HUES6 (cell line): ENCODE measurements around the gene ZFAND3.

Experiments used
- H3K27ac ChIP-seq: 2 replicates; pipeline ENCODE4 v1.7.0; 2013; ENCODE audit warnings: low read depth, mild to moderate bottlenecking, low read length, inconsistent platforms
- H3K27me3 ChIP-seq: 2 replicates; pipeline ENCODE4 v1.6.1; 2013; ENCODE audit warnings: low read length; ENCODE audit not compliant: control insufficient read depth, insufficient read depth
- H3K36me3 ChIP-seq: 2 replicates; pipeline ENCODE4 v1.6.1; 2013; ENCODE audit warnings: low read length; ENCODE audit not compliant: control insufficient read depth, insufficient read depth
- H3K4me1 ChIP-seq: 2 replicates; pipeline ENCODE4 v1.6.1; 2013; ENCODE audit warnings: low read length; ENCODE audit not compliant: control insufficient read depth, insufficient read depth
- H3K4me3 ChIP-seq: 2 replicates; pipeline ENCODE4 v1.5.1; 2013; ENCODE audit warnings: low read depth, low read length
- H3K9ac ChIP-seq: one replicate; pipeline ENCODE4 v1.6.1; 2013; ENCODE audit warnings: mild to moderate bottlenecking, low read length
- H3K9me3 ChIP-seq: 2 replicates; pipeline ENCODE4 v1.6.1; 2013; ENCODE audit warnings: low read depth, low read length; ENCODE audit not compliant: control insufficient read depth, insufficient read depth

Gene ZFAND3

GRCh38 chr6:38051819-38052434 lies 232.4 kb downstream of the ZFAND3 start:
- no peaks in the 10 kb centered on the region for H3K27me3 ChIP-seq
- peaks cover 3% of the 10 kb centered on the region; the same call in 1 of the 2 replicates for H3K9me3 ChIP-seq
- H3K27ac ChIP-seq: no peak overlapping the region
- H3K36me3 ChIP-seq: no peaks in the 10 kb centered on the region
- H3K4me1 ChIP-seq: peaks cover 31% of the 10 kb centered on the region
- no peak overlapping the region for H3K4me3 ChIP-seq
- no peak overlapping the region for H3K9ac ChIP-seq

GRCh38 chr6:38054527-38055202 lies 235.1 kb downstream of the ZFAND3 start:
- H3K27me3 ChIP-seq: no peaks in the 10 kb centered on the region
- H3K4me1 ChIP-seq: peaks cover 31% of the 10 kb centered on the region
- H3K9ac ChIP-seq: no peak overlapping the region
- no peak overlapping the region for H3K4me3 ChIP-seq
- H3K27ac ChIP-seq: no peak overlapping the region
- H3K9me3 ChIP-seq: peaks cover 3% of the 10 kb centered on the region; the same call in 1 of the 2 replicates
- no peaks in the 10 kb centered on the region for H3K36me3 ChIP-seq

- Histone ChIP-seq H3K4me1 (peaks cover 31% of the 10 kb centered on the region), H3K9ac (no peak overlapping the region), H3K36me3 (no peaks in the 10 kb centered on the region), H3K4me3 (no peak overlapping the region), H3K27ac (no peak overlapping the region), H3K9me3 (peaks cover 2% of the 10 kb centered on the region; the same call in 1 of the 2 replicates), H3K27me3 (no peaks in the 10 kb centered on the region)
Observed at GRCh38 chr6:38055203-38055589, 235.7 kb downstream of the ZFAND3 start.

- Histone ChIP-seq H3K4me1 (peaks cover 30% of the 10 kb centered on the region), H3K36me3 (0 out of 2 replicates have a peak, but pooled peaks cover under 1% of the 10 kb centered on the region), H3K9ac (no peak overlapping the region), H3K27ac (no peak overlapping the region), H3K4me3 (no peak overlapping the region), H3K27me3 (no peaks in the 10 kb centered on the region), H3K9me3 (no peaks in the 10 kb centered on the region)
Observed at GRCh38 chr6:38056361-38056760, 236.8 kb downstream of the ZFAND3 start.

- peaks cover 22% of the 10 kb centered on the region for H3K4me1 ChIP-seq
- H3K9me3 ChIP-seq: no peaks in the 10 kb centered on the region
- peaks cover 17% of the 10 kb centered on the region for H3K36me3 ChIP-seq
- H3K27ac ChIP-seq: no peak overlapping the region
- H3K4me3 ChIP-seq: no peak overlapping the region
- H3K27me3 ChIP-seq: no peaks in the 10 kb centered on the region
- no peak overlapping the region for H3K9ac ChIP-seq
Observed at GRCh38 chr6:38057994-38058393, 238.5 kb downstream of the ZFAND3 start.

GRCh38 chr6:38062066-38062465 lies 242.5 kb downstream of the ZFAND3 start:
- H3K27me3 ChIP-seq: no peaks in the 10 kb centered on the region
- H3K4me3 ChIP-seq: no peak overlapping the region
- no peaks in the 10 kb centered on the region; the same call in 1 of the 2 replicates for H3K4me1 ChIP-seq
- H3K27ac ChIP-seq: no peak overlapping the region
- H3K36me3 ChIP-seq: peaks cover 23% of the 10 kb centered on the region
- no peaks in the 10 kb centered on the region for H3K9me3 ChIP-seq
- H3K9ac ChIP-seq: no peak overlapping the region

- no peaks in the 10 kb centered on the region for H3K4me1 ChIP-seq
- no peak overlapping the region for H3K4me3 ChIP-seq
- no peaks in the 10 kb centered on the region for H3K9me3 ChIP-seq
- peaks cover 23% of the 10 kb centered on the region for H3K36me3 ChIP-seq
- H3K9ac ChIP-seq: no peak overlapping the region
- H3K27me3 ChIP-seq: no peaks in the 10 kb centered on the region
- H3K27ac ChIP-seq: no peak overlapping the region
Observed at GRCh38 chr6:38063973-38064372, 244.4 kb downstream of the ZFAND3 start.

- Histone ChIP-seq H3K27ac (no peak overlapping the region), H3K9me3 (no peaks in the 10 kb centered on the region)
Observed at GRCh38 chr6:38064431-38064830, 244.9 kb downstream of the ZFAND3 start.

GRCh38 chr6:38065734-38066305 lies 246.3 kb downstream of the ZFAND3 start:
- Histone ChIP-seq H3K4me3 (no peak overlapping the region), H3K9ac (no peak overlapping the region), H3K9me3 (no peaks in the 10 kb centered on the region), H3K27ac (no peak overlapping the region), H3K27me3 (no peaks in the 10 kb centered on the region), H3K4me1 (no peaks in the 10 kb centered on the region), H3K36me3 (peaks cover 23% of the 10 kb centered on the region)

More at GRCh38 chr6:38064431-38064830, 244.9 kb downstream of the ZFAND3 start:
- no peaks in the 10 kb centered on the region for H3K27me3 ChIP-seq
- peaks cover 23% of the 10 kb centered on the region for H3K36me3 ChIP-seq
- H3K4me3 ChIP-seq: no peak overlapping the region
- no peak overlapping the region for H3K9ac ChIP-seq
- H3K4me1 ChIP-seq: no peaks in the 10 kb centered on the region

GRCh38 chr6:38067263-38067980 lies 247.9 kb downstream of the ZFAND3 start:
- Histone ChIP-seq H3K9ac (no peak overlapping the region), H3K4me3 (no peak overlapping the region), H3K9me3 (no peaks in the 10 kb centered on the region), H3K36me3 (peaks cover 12% of the 10 kb centered on the region), H3K27ac (peak overlapping the region; percentile 41; the same call in 1 of the 2 replicates), H3K27me3 (no peaks in the 10 kb centered on the region), H3K4me1 (no peaks in the 10 kb centered on the region)
